ENCODE results near the gene NRXN2. TPM values are rescaled to one million over a fixed set of nuclear protein-coding genes. Genes with fewer than 3 reads are reported as not detected.
A peak's percentile ranks its signal among the peaks of the same experiment; 100 is the strongest.

Gene NRXN2
- total RNA-seq, 4 donors from 2014 or later: 1.6 to 4.2 (median 3.0) TPM

DNA sequence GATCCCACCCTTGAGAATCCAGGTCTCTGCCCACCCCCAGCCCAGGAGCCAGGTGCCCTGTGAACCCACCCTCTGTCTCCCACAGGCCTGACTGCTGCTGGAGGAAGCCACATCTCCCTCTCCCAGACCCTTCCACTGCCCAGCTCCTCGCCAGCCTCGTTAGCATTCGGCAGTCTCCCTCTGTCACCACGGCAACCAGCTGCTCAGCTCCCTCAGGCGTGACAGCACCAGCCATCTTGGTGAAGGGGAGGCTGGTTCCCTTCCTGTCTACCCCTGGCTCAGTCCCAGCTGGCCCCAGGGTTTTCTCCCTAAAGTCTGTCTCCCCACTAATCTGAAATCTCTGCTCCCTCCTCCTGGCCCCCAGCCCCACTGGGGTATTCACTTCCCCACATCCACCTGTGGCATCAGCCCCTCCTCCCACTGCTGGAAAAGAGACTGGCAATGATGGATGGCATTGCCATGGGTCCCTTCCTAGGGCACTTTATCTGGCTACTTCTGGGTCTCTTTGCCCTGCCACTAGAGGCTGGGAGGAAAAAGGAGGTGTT is 28.1 kb downstream of the NRXN2 start:
- H3K36me3 ChIP-seq: no peaks in the 10 kb centered on the region
- H3K27me3 ChIP-seq: no peaks in the 10 kb centered on the region
- H3K9me3 ChIP-seq: no peaks in the 10 kb centered on the region
- no peak overlapping the region for H3K27ac ChIP-seq
- no peak overlapping the region for H3K4me3 ChIP-seq
- no peak for TF ChIP-seq CTCF (IDR thresholded peaks at IDR 0.05)
- no peak for TF ChIP-seq POLR2A (IDR thresholded peaks at IDR 0.05)
- peak in 2 of 3 donors; percentile 54 to 59 for DNase-seq
- H3K4me1 ChIP-seq: peaks cover 0 to 3% (median 0%) of the 10 kb centered on the region in 4 donors

- H3K4me3 ChIP-seq: no peak overlapping the region
- TF ChIP-seq CTCF (IDR thresholded peaks at IDR 0.05) (no peak), POLR2A (IDR thresholded peaks at IDR 0.05) (no peak)
- no peaks in the 10 kb centered on the region for H3K9me3 ChIP-seq
- no peak overlapping the region for H3K27ac ChIP-seq
- no peaks in the 10 kb centered on the region for H3K27me3 ChIP-seq
- peaks cover 0 to 3% (median 0%) of the 10 kb centered on the region in 4 donors for H3K4me1 ChIP-seq
- DNase-seq: no peak
- no peaks in the 10 kb centered on the region for H3K36me3 ChIP-seq
Observed at GRCh38 chr11:64694026-64694755, 28.8 kb downstream of the NRXN2 start.

- no peak overlapping the region for H3K27ac ChIP-seq
- H3K4me1 ChIP-seq: peaks cover 0 to 3% (median 0%) of the 10 kb centered on the region in 4 donors
- no peaks in the 10 kb centered on the region for H3K36me3 ChIP-seq
- H3K4me3 ChIP-seq: no peak overlapping the region
- DNase-seq: no peak
- no peaks in the 10 kb centered on the region for H3K9me3 ChIP-seq
- H3K27me3 ChIP-seq: no peaks in the 10 kb centered on the region
- no peak for TF ChIP-seq CTCF (IDR thresholded peaks at IDR 0.05)
- TF ChIP-seq POLR2A (IDR thresholded peaks at IDR 0.05): no peak
Observed at GRCh38 chr11:64692764-64693331, 30.1 kb downstream of the NRXN2 start.

GRCh38 chr11:64691543-64691942 is 31.5 kb downstream of the NRXN2 start:
- H3K4me3 ChIP-seq: no peak overlapping the region
- no peaks in the 10 kb centered on the region for H3K36me3 ChIP-seq
- H3K4me1 ChIP-seq: peaks cover 0 to 3% (median 0%) of the 10 kb centered on the region in 4 donors
- TF ChIP-seq POLR2A (IDR thresholded peaks at IDR 0.05) (no peak), CTCF (IDR thresholded peaks at IDR 0.05) (no peak)
- no peak for DNase-seq
- H3K27ac ChIP-seq: no peak overlapping the region
- no peaks in the 10 kb centered on the region for H3K27me3 ChIP-seq
- no peaks in the 10 kb centered on the region for H3K9me3 ChIP-seq

DNA sequence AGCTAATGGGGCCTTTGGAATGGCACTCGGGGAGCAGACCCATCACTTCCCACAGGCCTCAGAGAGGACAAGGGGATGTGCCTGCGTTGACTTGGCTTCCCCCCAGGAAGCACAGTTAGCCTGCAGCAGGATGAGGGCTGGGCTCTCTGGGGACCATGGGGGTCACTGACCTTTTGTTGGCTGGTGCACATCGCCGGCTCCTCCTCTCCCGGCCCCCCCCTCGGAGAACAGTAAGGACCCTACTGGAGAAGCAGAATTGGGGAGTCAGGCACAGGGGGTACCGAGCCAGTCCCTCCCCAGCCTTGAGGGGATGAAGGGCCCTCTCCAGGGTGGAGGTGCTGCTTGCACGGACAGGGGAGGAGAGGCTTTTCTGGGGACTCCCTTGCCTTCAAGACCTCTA is 32.8 kb downstream of the NRXN2 start:
- TF ChIP-seq CTCF (IDR thresholded peaks at IDR 0.05) (no peak), POLR2A (IDR thresholded peaks at IDR 0.05) (no peak)
- H3K27ac ChIP-seq: no peak overlapping the region

More for the DNA sequence above, 32.8 kb downstream of the NRXN2 start:
- no peaks in the 10 kb centered on the region for H3K36me3 ChIP-seq
- no peaks in the 10 kb centered on the region for H3K27me3 ChIP-seq
- DNase-seq: no peak
- H3K4me1 ChIP-seq: peaks cover 0 to 3% (median 0%) of the 10 kb centered on the region in 4 donors
- no peaks in the 10 kb centered on the region for H3K9me3 ChIP-seq
- no peak overlapping the region for H3K4me3 ChIP-seq
